Mesendoderm (in vitro differentiated cells): ENCODE data around the gene PTPN21.

Source experiments
- DNase-seq: peaks from one replicate; pipeline ENCODE4 v3.0.0; 2013
- H2AK5ac ChIP-seq: 2 replicates; pipeline ENCODE4 v1.6.1; 2013; ENCODE audit warnings: low read length, inconsistent platforms
- H2BK120ac ChIP-seq: 2 replicates; pipeline ENCODE4 v1.6.1; 2013; ENCODE audit warnings: low read depth, mild to moderate bottlenecking, low read length, moderate library complexity, mixed read lengths
- H2BK15ac ChIP-seq: replicated peaks from 2 replicates; pipeline ENCODE4 v1.6.1; 2013; ENCODE audit warnings: low read depth, mild to moderate bottlenecking, moderate library complexity
- H2BK5ac ChIP-seq: 2 replicates; pipeline ENCODE4 v1.6.1; 2013; ENCODE audit warnings: low read length, inconsistent platforms
- H3K18ac ChIP-seq: 2 replicates; pipeline ENCODE4 v1.6.1; 2013; ENCODE audit warnings: mild to moderate bottlenecking, low read length, mixed read lengths
- H3K23ac ChIP-seq: one replicate; pipeline ENCODE4 v1.6.1; 2013; ENCODE audit warnings: low read length
- H3K27ac ChIP-seq: 2 replicates; pipeline ENCODE4 v1.5.1; 2013; ENCODE audit warnings: low read depth, mild to moderate bottlenecking, inconsistent platforms, low read length, moderate library complexity
- H3K27me3 ChIP-seq: 2 replicates; pipeline ENCODE4 v1.6.1; 2013; ENCODE audit warnings: low read length, control low read depth, mild to moderate bottlenecking, inconsistent platforms; ENCODE audit not compliant: insufficient read depth, poor library complexity
- H3K36me3 ChIP-seq: 2 replicates; pipeline ENCODE4 v1.6.1; 2013; ENCODE audit warnings: low read length, inconsistent platforms; ENCODE audit not compliant: control insufficient read depth, insufficient read depth
- H3K4ac ChIP-seq: one replicate; pipeline ENCODE4 v1.6.1; 2013; ENCODE audit warnings: low read depth, mild to moderate bottlenecking, low read length, moderate library complexity
- H3K4me1 ChIP-seq: 2 replicates; pipeline ENCODE4 v1.6.1; 2013; ENCODE audit warnings: low read depth, low read length, inconsistent platforms; ENCODE audit not compliant: control insufficient read depth
- H3K4me2 ChIP-seq: 2 replicates; pipeline ENCODE4 v1.6.1; 2013; ENCODE audit warnings: low read length
- H3K4me3 ChIP-seq: 2 replicates; pipeline ENCODE4 v1.5.1; 2013; ENCODE audit warnings: mild to moderate bottlenecking, low read length
- H3K56ac ChIP-seq: one replicate; pipeline ENCODE4 v1.6.1; 2013; ENCODE audit warnings: low read length
- H3K79me1 ChIP-seq: 2 replicates; pipeline ENCODE4 v1.6.1; 2013; ENCODE audit warnings: low read length, inconsistent platforms
- H3K79me2 ChIP-seq: 2 replicates; pipeline ENCODE4 v1.6.1; 2013; ENCODE audit warnings: mild to moderate bottlenecking, low read length; ENCODE audit not compliant: control insufficient read depth, insufficient read depth
- H3K9ac ChIP-seq: 2 replicates; pipeline ENCODE4 v1.6.1; 2013; ENCODE audit warnings: low read length, inconsistent platforms
- H4K5ac ChIP-seq: one replicate; pipeline ENCODE4 v1.6.1; 2013; ENCODE audit warnings: low read length
- H4K8ac ChIP-seq: one replicate; pipeline ENCODE4 v1.6.1; 2013; ENCODE audit warnings: low read depth, mild to moderate bottlenecking, control low read depth, low read length, moderate library complexity
- WGBS: extraction: QIAGEN DNeasy Blood & Tissue Kit; methylation state at CpG from one replicate; pipeline ENCODE4 v1.1.7; 2013; ENCODE audit warnings: low lambda C conversion rate, missing lambda C conversion rate; ENCODE audit not compliant: insufficient coverage; ENCODE audit errors: extremely low coverage; 5-methylcytosine and 5-hydroxymethylcytosine counted together

PTPN21 gene

GRCh38 chr14:88597601-88598000, 42.8 kb upstream of the PTPN21 start:
- no peak overlapping the region for H3K18ac ChIP-seq
- peaks cover 1% of the 10 kb centered on the region for H3K4me1 ChIP-seq
- H3K79me2 ChIP-seq, result no peaks in the 10 kb centered on the region
- H2BK15ac ChIP-seq, result no peak overlapping the region
- no peak overlapping the region for H2BK5ac ChIP-seq
- no peak overlapping the region for H3K27ac ChIP-seq
- H2AK5ac ChIP-seq, result no peak overlapping the region
- WGBS, result no CpG with 5 or more reads among the region's 4 CpGs
- no peaks in the 10 kb centered on the region for H3K27me3 ChIP-seq
- no peak overlapping the region for H4K8ac ChIP-seq
- H3K56ac ChIP-seq, result no peak overlapping the region
- H3K23ac ChIP-seq, result no peak overlapping the region
- H3K79me1 ChIP-seq, result peaks cover 7% of the 10 kb centered on the region
- H3K4me2 ChIP-seq, result no peak overlapping the region
- H3K4me3 ChIP-seq, result no peak overlapping the region
- H2BK120ac ChIP-seq, result no peak overlapping the region
- peaks cover 4% of the 10 kb centered on the region for H3K36me3 ChIP-seq
- DNase-seq, result no peak
- no peak overlapping the region for H4K5ac ChIP-seq
- H3K4ac ChIP-seq, result no peak overlapping the region
- H3K9ac ChIP-seq, result no peak overlapping the region

GRCh38 chr14:88597038-88597437, 42.2 kb upstream of the PTPN21 start:
- Histone ChIP-seq H4K8ac (no peak overlapping the region), H2BK15ac (no peak overlapping the region), H3K79me1 (peaks cover 7% of the 10 kb centered on the region), H3K56ac (no peak overlapping the region), H2BK5ac (no peak overlapping the region), H3K4me1 (peaks cover 1% of the 10 kb centered on the region), H3K23ac (no peak overlapping the region), H3K9ac (no peak overlapping the region), H3K4me3 (no peak overlapping the region), H2BK120ac (no peak overlapping the region), H4K5ac (no peak overlapping the region), H3K27me3 (no peaks in the 10 kb centered on the region), H3K4ac (no peak overlapping the region), H3K36me3 (peaks cover 4% of the 10 kb centered on the region), H3K18ac (no peak overlapping the region), H3K27ac (no peak overlapping the region), H2AK5ac (no peak overlapping the region), H3K4me2 (no peak overlapping the region), H3K79me2 (no peaks in the 10 kb centered on the region)
- no peak for DNase-seq
- no CpG with 5 or more reads among the region's 4 CpGs for WGBS

- Histone ChIP-seq H3K27me3 (no peaks in the 10 kb centered on the region), H3K4me3 (no peak overlapping the region), H3K9ac (no peak overlapping the region), H3K4me1 (no peaks in the 10 kb centered on the region), H2BK15ac (no peak overlapping the region), H3K79me2 (no peaks in the 10 kb centered on the region), H2AK5ac (no peak overlapping the region), H3K56ac (no peak overlapping the region), H3K18ac (no peak overlapping the region), H3K27ac (no peak overlapping the region), H3K79me1 (peaks cover 2% of the 10 kb centered on the region), H3K36me3 (peaks cover 3% of the 10 kb centered on the region), H4K5ac (no peak overlapping the region), H3K4me2 (no peak overlapping the region), H3K23ac (no peak overlapping the region), H3K4ac (no peak overlapping the region), H2BK5ac (no peak overlapping the region), H2BK120ac (no peak overlapping the region), H4K8ac (no peak overlapping the region)
- WGBS, result no CpG with 5 or more reads among the region's 1 CpG
- no peak for DNase-seq
Measured at GRCh38 chr14:88592031-88592430, 37.2 kb upstream of the PTPN21 start.

GRCh38 chr14:88590173-88590572, 35.4 kb upstream of the PTPN21 start:
- no peak overlapping the region for H2BK15ac ChIP-seq
- H3K4me3 ChIP-seq, result no peak overlapping the region
- H3K18ac ChIP-seq, result no peak overlapping the region
- no peak overlapping the region for H2BK5ac ChIP-seq
- no peaks in the 10 kb centered on the region for H3K27me3 ChIP-seq
- no peak overlapping the region for H3K27ac ChIP-seq
- no peak overlapping the region for H3K4ac ChIP-seq
- no peak overlapping the region for H3K4me2 ChIP-seq
- H4K5ac ChIP-seq, result no peak overlapping the region
- no peak overlapping the region for H4K8ac ChIP-seq
- H3K4me1 ChIP-seq, result no peaks in the 10 kb centered on the region
- no peaks in the 10 kb centered on the region for H3K79me2 ChIP-seq
- H3K56ac ChIP-seq, result no peak overlapping the region
- H3K23ac ChIP-seq, result no peak overlapping the region
- H2AK5ac ChIP-seq, result no peak overlapping the region
- peaks cover 2% of the 10 kb centered on the region for H3K36me3 ChIP-seq
- no CpG with 5 or more reads among the region's 4 CpGs for WGBS
- DNase-seq, result no peak
- no peaks in the 10 kb centered on the region for H3K79me1 ChIP-seq
- H3K9ac ChIP-seq, result no peak overlapping the region
- no peak overlapping the region for H2BK120ac ChIP-seq

GRCh38 chr14:88588081-88588480, 33.3 kb upstream of the PTPN21 start:
- peaks cover 4% of the 10 kb centered on the region for H3K36me3 ChIP-seq
- H2BK120ac ChIP-seq, result no peak overlapping the region

GRCh38 chr14:88584451-88584850, 29.6 kb upstream of the PTPN21 start:
- H3K56ac ChIP-seq, result no peak overlapping the region
- no CpG with 5 or more reads among the region's 3 CpGs for WGBS
- no peak overlapping the region for H2BK120ac ChIP-seq

More at GRCh38 chr14:88588081-88588480, 33.3 kb upstream of the PTPN21 start:
- H3K4ac ChIP-seq, result no peak overlapping the region
- no peaks in the 10 kb centered on the region for H3K79me1 ChIP-seq
- H3K27ac ChIP-seq, result no peak overlapping the region
- H3K23ac ChIP-seq, result no peak overlapping the region
- no peak for DNase-seq
- H3K27me3 ChIP-seq, result no peaks in the 10 kb centered on the region
- no peak overlapping the region for H3K4me3 ChIP-seq
- H3K9ac ChIP-seq, result no peak overlapping the region
- no peak overlapping the region for H2AK5ac ChIP-seq
- H3K18ac ChIP-seq, result no peak overlapping the region
- H3K79me2 ChIP-seq, result no peaks in the 10 kb centered on the region
- no CpG with 5 or more reads among the region's 5 CpGs for WGBS
- H3K4me1 ChIP-seq, result no peaks in the 10 kb centered on the region
- no peak overlapping the region for H2BK5ac ChIP-seq
- no peak overlapping the region for H2BK15ac ChIP-seq
- H3K4me2 ChIP-seq, result no peak overlapping the region
- H4K8ac ChIP-seq, result no peak overlapping the region
- H3K56ac ChIP-seq, result no peak overlapping the region
- no peak overlapping the region for H4K5ac ChIP-seq

More at GRCh38 chr14:88584451-88584850, 29.6 kb upstream of the PTPN21 start:
- no peak overlapping the region for H3K4ac ChIP-seq
- H3K4me3 ChIP-seq, result no peak overlapping the region
- no peak for DNase-seq
- no peak overlapping the region for H3K18ac ChIP-seq
- no peak overlapping the region for H2BK15ac ChIP-seq
- H4K8ac ChIP-seq, result no peak overlapping the region
- H3K4me2 ChIP-seq, result no peak overlapping the region
- no peak overlapping the region for H2AK5ac ChIP-seq
- H3K27ac ChIP-seq, result no peak overlapping the region
- H3K79me2 ChIP-seq, result no peaks in the 10 kb centered on the region
- H3K79me1 ChIP-seq, result peaks cover 2% of the 10 kb centered on the region
- no peak overlapping the region for H2BK5ac ChIP-seq
- H3K27me3 ChIP-seq, result no peaks in the 10 kb centered on the region
- H3K23ac ChIP-seq, result no peak overlapping the region
- H4K5ac ChIP-seq, result no peak overlapping the region
- H3K36me3 ChIP-seq, result peaks cover 2% of the 10 kb centered on the region
- no peaks in the 10 kb centered on the region for H3K4me1 ChIP-seq
- H3K9ac ChIP-seq, result no peak overlapping the region
